ENCODE data around the gene TACR2. TPM values are rescaled to one million over a fixed set of nuclear protein-coding genes. Genes with fewer than 3 reads are reported as not detected.

TACR2 gene
- total and polyA plus RNA-seq, 8 donors = 0.56 to 133 (median 14.3) TPM; not detected in 1

GRCh38 chr10:69464401-69464800 lies 47.7 kb upstream of the TACR2 start:
- H3K4me1 ChIP-seq = peaks cover 82 to 100% (median 90%) of the 10 kb centered on the region in 4 donors
- peak overlapping the region; percentile 62 to 92 (median 72) for H3K27ac ChIP-seq
- no peaks in the 10 kb centered on the region for H3K36me3 ChIP-seq
- no peaks in the 10 kb centered on the region for H3K9me3 ChIP-seq
- no peak for DNase-seq
- no peaks in the 10 kb centered on the region for H3K27me3 ChIP-seq
- H3K4me3 ChIP-seq = no peak overlapping the region
- 66 to 79% (median 70%) methylated on average over 7 of the region's 7 CpGs for WGBS, 5 donors
- intact Hi-C loops (cut with DNase I; ENCODE audit: low total_unique reads) = no loop called here
- TF ChIP-seq POLR2A (IDR thresholded peaks at IDR 0.05) = no peak

GRCh38 chr10:69463886-69464285 lies 47.2 kb upstream of the TACR2 start:
- Histone ChIP-seq H3K27me3 (no peaks in the 10 kb centered on the region), H3K36me3 (no peaks in the 10 kb centered on the region), H3K4me3 (no peak overlapping the region), H3K4me1 (peaks cover 81 to 100% (median 91%) of the 10 kb centered on the region in 4 donors), H3K27ac (peak overlapping the region in 4 of 5 donors; percentile 65 to 92 (median 75)), H3K9me3 (no peaks in the 10 kb centered on the region)
- DNase-seq = no peak
- WGBS, 5 donors = 62 to 74% (median 63%) methylated on average over 6 of the region's 6 CpGs
- intact Hi-C loops (cut with DNase I; ENCODE audit: low total_unique reads) = no loop called here
- TF ChIP-seq EP300 (IDR thresholded peaks at IDR 0.05) (no peak), POLR2A (IDR thresholded peaks at IDR 0.05) (no peak), POLR2AphosphoS5 (IDR thresholded peaks at IDR 0.05) (no peak), CTCF (IDR thresholded peaks at IDR 0.05) (no peak)

- TF ChIP-seq POLR2AphosphoS5 (IDR thresholded peaks at IDR 0.05) (no peak), CTCF (IDR thresholded peaks at IDR 0.05) (no peak), POLR2A (IDR thresholded peaks at IDR 0.05) (no peak), EP300 (IDR thresholded peaks at IDR 0.05) (no peak)
- Histone ChIP-seq H3K27me3 (no peaks in the 10 kb centered on the region), H3K27ac (peak overlapping the region; percentile 86 to 94 (median 92)), H3K4me3 (no peak overlapping the region), H3K4me1 (peaks cover 86 to 100% (median 93%) of the 10 kb centered on the region in 4 donors), H3K36me3 (peaks cover 4 to 9% (median 8%) of the 10 kb centered on the region in 4 donors), H3K9me3 (no peaks in the 10 kb centered on the region)
- peak in 1 of 2 donors; percentile 38 for DNase-seq
- intact Hi-C loops (cut with DNase I; ENCODE audit: low total_unique reads) = no loop called here
- 78 to 88% (median 87%) methylated on average over 3 to 5 of the region's 5 CpGs for WGBS, 5 donors
Measured at GRCh38 chr10:69461243-69462025, 44.7 kb upstream of the TACR2 start.

GRCh38 chr10:69460576-69461242 lies 44.0 kb upstream of the TACR2 start:
- TF ChIP-seq CTCF (IDR thresholded peaks at IDR 0.05) (no peak), POLR2A (IDR thresholded peaks at IDR 0.05) (no peak), EP300 (IDR thresholded peaks at IDR 0.05) (no peak), POLR2AphosphoS5 (IDR thresholded peaks at IDR 0.05) (no peak)
- WGBS, 5 donors = 80 to 92% (median 85%) methylated on average over 9 of the region's 9 CpGs
- H3K4me1 ChIP-seq = peaks cover 86 to 100% (median 93%) of the 10 kb centered on the region in 4 donors
- H3K4me3 ChIP-seq = no peak overlapping the region
- H3K27me3 ChIP-seq = no peaks in the 10 kb centered on the region
- intact Hi-C loops (cut with DNase I; ENCODE audit: low total_unique reads) = no loop called here
- no peaks in the 10 kb centered on the region for H3K9me3 ChIP-seq
- DNase-seq = no peak
- H3K36me3 ChIP-seq = peaks cover 8 to 12% (median 9%) of the 10 kb centered on the region in 4 donors
- peak overlapping the region; percentile 86 to 94 (median 92) for H3K27ac ChIP-seq
